Adrenal gland (tissue), 12 donors: ENCODE measurements around the gene FGF9. TPM values are rescaled to one million over a fixed set of nuclear protein-coding genes. Genes with fewer than 3 reads are reported as not detected.

Experiments used
- DNase-seq, 7 donors: peaks; one replicate each; pipeline ENCODE4 v3.0.0-alpha.2; 2019 to 2020
- H3K27ac ChIP-seq, 5 donors: fragments of 200-600 bp; sonication (generic) in 4 of 5; 1 replicate in 3 of 5; 2 replicates in 2 of 5; pipeline versions ENCODE4 v1.5.1 to v1.8.0; 2016 to 2020; ENCODE audit warnings: mild to moderate bottlenecking in 1 of 5
- H3K27me3 ChIP-seq: fragments of 200-600 bp; 2 replicates; pipeline ENCODE4 v1.8.0; 2021
- H3K36me3 ChIP-seq, 2 donors: fragments of 200-600 bp; replicated peaks in 1 of 2; 1 replicate in 1 of 2; 2 replicates in 1 of 2; pipeline versions ENCODE4 v1.5.1 to v1.8.0; 2018 to 2022
- H3K4me1 ChIP-seq, 2 donors: fragments of 200-600 bp; replicated peaks in 1 of 2; 1 replicate in 1 of 2; 2 replicates in 1 of 2; pipeline versions ENCODE4 v1.5.1 to v1.8.0; 2018 to 2021
- H3K4me3 ChIP-seq, 4 donors: fragments of 200-600 bp; sonication (generic) in 3 of 4; one replicate each; pipeline ENCODE4 v1.5.1; 2016 to 2018
- H3K9me3 ChIP-seq, 3 donors: fragments of 200-600 bp; sonication (generic) in 1 of 3; replicated peaks in 1 of 3; 1 replicate in 2 of 3; 2 replicates in 1 of 3; pipeline versions ENCODE4 v1.5.1 to v1.8.0; 2016 to 2021
- POLR2A ChIP-seq, 2 donors: fragments of 450-650 bp; IDR thresholded peaks; one replicate each; pipeline ENCODE4 v1.6.1; 2017; ENCODE audit warnings: antibody characterized with exemption in 2 of 2, mild to moderate bottlenecking in 2 of 2, moderate library complexity in 1 of 2
- WGBS, 4 donors: extraction: QIAGEN DNeasy Blood & Tissue Kit in 2 of 4; methylation state at CpG; one replicate each; pipeline versions ENCODE4 v1.1.5 to v1.1.7; 2013 to 2017; 5-methylcytosine and 5-hydroxymethylcytosine counted together
- intact Hi-C, 2 donors: fragments of 100-400 bp; cut with DNase I; formaldehyde crosslinking; loops; one replicate each; pipeline versions ENCODE4 v1.14.1 to v1.15.0; 2022 to 2023
- polyA plus RNA-seq, 3 donors: library from polyadenylated mRNA; stranded (reverse); fragments of 200-250 nt in 2 of 3; fragments of 350-450 nt in 1 of 3; fragmentation: Illumina TruSeq in 1 of 3; extraction: RNeasy Lipid Tissue Mini Kit (QIAGEN cat#74804) in 1 of 3; gene quantifications; one replicate each; pipeline ENCODE4 v1.2.3, GENCODE V29; 2013 to 2014
- total RNA-seq, 9 donors: library from RNA; depleted of rRNA in 4 of 9; stranded (reverse); fragments of >200 nt in 4 of 9; fragments of 120-200 nt in 1 of 9; fragmentation: NEBNext Ultra II Directional in 1 of 9; extraction: Animal tissue kit (Norgen Biotek cat#: 25700) in 1 of 9; gene quantifications; one replicate each; pipeline versions ENCODE4 v1.1.0 to v1.2.4, GENCODE V29; 2013 to 2023
- TF ChIP-seq, protein P1 (sequence below), 6 experiments: fragments of 450-650 bp in 4 of 6; fragments of 200-600 bp in 2 of 6; sonication (generic) in 1 of 6; IDR thresholded peaks; 1 replicate in 5 of 6; 2 replicates in 1 of 6; pipeline versions ENCODE4 v1.5.1 to v1.8.0; 2016 to 2021; ENCODE audit warnings: antibody characterized with exemption in 6 of 6, mild to moderate bottlenecking in 2 of 6, moderate library complexity in 1 of 6
- donor health status: healthy with polysubstance abuse.
- donor health status: Bipolar disorder and iron deficiency.
- donor health status: DM: yes; HTN: yes; CAD: no.
- donor health status: DM: no; HTN: no; CAD: no.
- donor health status: DM: no; HTN: no; CAD: no.
- donor health status: DM: yes; HTN: yes; CAD: no.

FGF9 gene
- total and polyA plus RNA-seq, 12 donors, result 1.4 to 20.3 (median 4.2) TPM

DNA sequence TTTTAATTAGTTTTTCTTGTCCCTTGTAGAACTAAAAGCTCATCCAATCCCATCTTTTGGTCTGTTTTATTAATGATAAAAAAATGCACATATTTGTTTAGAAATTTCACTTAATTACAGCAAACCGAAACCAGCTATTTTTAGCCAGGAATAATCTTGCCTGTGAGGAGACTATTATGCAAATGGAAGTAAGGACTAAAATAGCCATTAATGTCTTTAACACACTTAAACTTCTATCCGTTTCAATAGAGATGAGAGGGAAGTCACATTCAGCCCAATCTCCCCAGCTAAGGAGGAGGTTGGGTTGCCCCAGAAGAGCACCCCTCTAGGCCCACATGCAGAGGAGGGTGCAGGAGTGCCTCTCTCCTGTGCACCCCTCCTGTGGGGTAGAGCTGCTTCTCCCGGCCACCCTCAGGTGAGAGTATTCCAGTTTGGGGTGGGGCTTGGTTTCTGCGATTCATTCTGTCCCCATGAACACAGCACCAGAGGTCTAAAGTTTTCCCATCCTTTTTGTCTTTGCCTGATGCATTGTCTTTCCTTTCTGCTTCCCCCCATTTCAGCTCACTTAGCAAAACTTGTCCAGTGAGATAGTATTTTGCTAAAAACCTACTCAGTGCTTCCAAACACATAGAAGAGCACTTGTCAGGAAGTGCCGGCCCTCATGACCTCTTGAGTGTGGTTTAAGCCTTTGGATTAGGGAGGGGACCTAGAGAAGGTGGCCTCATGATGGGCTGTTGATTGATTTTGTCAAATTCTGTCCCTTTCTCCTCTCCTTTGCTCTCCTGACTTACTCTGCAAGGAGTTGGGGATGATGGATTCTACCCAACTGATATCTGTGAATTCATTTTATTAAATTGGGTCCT lies 28.2 kb downstream of the FGF9 start:
- H3K27me3 ChIP-seq, result no peaks in the 10 kb centered on the region
- DNase-seq, result no peak
- H3K36me3 ChIP-seq, result no peaks in the 10 kb centered on the region
- no peak for TF ChIP-seq POLR2A (IDR thresholded peaks at IDR 0.05)
- TF ChIP-seq, protein P1, sequence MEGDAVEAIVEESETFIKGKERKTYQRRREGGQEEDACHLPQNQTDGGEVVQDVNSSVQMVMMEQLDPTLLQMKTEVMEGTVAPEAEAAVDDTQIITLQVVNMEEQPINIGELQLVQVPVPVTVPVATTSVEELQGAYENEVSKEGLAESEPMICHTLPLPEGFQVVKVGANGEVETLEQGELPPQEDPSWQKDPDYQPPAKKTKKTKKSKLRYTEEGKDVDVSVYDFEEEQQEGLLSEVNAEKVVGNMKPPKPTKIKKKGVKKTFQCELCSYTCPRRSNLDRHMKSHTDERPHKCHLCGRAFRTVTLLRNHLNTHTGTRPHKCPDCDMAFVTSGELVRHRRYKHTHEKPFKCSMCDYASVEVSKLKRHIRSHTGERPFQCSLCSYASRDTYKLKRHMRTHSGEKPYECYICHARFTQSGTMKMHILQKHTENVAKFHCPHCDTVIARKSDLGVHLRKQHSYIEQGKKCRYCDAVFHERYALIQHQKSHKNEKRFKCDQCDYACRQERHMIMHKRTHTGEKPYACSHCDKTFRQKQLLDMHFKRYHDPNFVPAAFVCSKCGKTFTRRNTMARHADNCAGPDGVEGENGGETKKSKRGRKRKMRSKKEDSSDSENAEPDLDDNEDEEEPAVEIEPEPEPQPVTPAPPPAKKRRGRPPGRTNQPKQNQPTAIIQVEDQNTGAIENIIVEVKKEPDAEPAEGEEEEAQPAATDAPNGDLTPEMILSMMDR (IDR thresholded peaks at IDR 0.05), result no peak
- H3K4me3 ChIP-seq, result no peak overlapping the region
- intact Hi-C loops, result no loop called here
- no peaks in the 10 kb centered on the region for H3K9me3 ChIP-seq
- no peak overlapping the region for H3K27ac ChIP-seq
- H3K4me1 ChIP-seq, result peaks cover 0 to 4% of the 10 kb centered on the region in 2 donors
- WGBS, 4 donors, result 77 to 83% (median 78%) methylated on average over 5 of the region's 5 CpGs

DNA sequence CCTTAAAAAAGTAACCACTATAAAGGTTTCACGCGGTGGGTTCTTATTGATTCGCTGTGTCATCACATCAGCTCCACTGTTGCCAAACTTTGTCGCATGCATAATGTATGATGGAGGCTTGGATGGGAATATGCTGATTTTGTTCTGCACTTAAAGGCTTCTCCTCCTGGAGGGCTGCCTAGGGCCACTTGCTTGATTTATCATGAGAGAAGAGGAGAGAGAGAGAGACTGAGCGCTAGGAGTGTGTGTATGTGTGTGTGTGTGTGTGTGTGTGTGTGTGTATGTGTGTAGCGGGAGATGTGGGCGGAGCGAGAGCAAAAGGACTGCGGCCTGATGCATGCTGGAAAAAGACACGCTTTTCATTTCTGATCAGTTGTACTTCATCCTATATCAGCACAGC lies 30.6 kb downstream of the FGF9 start:
- no peak overlapping the region for H3K27ac ChIP-seq
- 92 to 95% (median 94%) methylated on average over 10 of the region's 10 CpGs for WGBS, 4 donors
- H3K9me3 ChIP-seq, result no peaks in the 10 kb centered on the region
- no peaks in the 10 kb centered on the region for H3K27me3 ChIP-seq
- intact Hi-C loops, result no loop called here
- TF ChIP-seq POLR2A (IDR thresholded peaks at IDR 0.05), result no peak
- TF ChIP-seq, protein P1 (IDR thresholded peaks at IDR 0.05), result no peak
- H3K36me3 ChIP-seq, result no peaks in the 10 kb centered on the region
- H3K4me3 ChIP-seq, result no peak overlapping the region
- DNase-seq, result no peak
- H3K4me1 ChIP-seq, result no peaks in the 10 kb centered on the region

DNA sequence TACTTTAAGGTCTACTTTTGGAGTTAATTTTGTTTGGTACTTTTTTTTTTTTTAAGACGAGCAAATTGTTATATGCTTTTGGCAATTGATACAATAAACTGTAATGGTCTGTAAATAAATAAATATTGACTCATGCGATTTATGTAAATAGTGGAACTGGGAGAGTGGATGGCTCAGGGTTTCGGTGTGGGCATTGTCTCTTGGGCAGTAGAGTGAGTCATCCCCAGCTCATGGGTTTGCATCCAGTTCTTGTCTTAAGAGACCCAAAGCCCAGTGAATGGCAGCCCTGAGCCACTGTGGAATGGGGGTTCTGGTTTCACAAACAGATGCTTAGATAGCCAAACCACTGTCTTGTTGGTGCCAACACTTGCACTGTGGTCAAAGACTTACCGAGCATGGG lies 33.0 kb downstream of the FGF9 start:
- Histone ChIP-seq H3K27me3 (no peaks in the 10 kb centered on the region), H3K27ac (no peak overlapping the region), H3K4me3 (no peak overlapping the region), H3K4me1 (no peaks in the 10 kb centered on the region), H3K36me3 (no peaks in the 10 kb centered on the region), H3K9me3 (no peaks in the 10 kb centered on the region)
- no peak for TF ChIP-seq POLR2A (IDR thresholded peaks at IDR 0.05)
- TF ChIP-seq, protein P1 (IDR thresholded peaks at IDR 0.05), result no peak
- DNase-seq, result no peak
- WGBS, 4 donors, result 74 to 87% (median 79%) methylated on average over 4 of the region's 4 CpGs
- intact Hi-C loops, result no loop called here

DNA sequence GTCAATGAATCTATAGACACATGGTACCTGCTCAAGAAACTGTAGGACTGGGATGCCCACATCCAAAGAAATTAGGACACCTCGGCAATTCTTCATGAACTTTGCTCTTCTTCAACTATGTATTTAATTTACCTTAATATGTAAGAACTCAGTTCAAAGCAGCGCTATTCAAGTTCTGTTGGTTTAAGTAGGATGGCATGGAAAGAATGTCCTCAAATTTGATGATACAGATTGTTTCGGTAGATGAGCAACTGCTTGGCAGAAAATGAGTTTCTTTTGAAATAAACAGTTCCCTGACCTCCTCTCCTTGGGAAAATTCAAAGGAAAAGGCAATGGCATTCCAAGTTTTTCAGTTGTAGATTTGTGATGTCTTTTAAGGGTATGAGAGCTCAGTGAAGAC lies 36.7 kb downstream of the FGF9 start:
- Histone ChIP-seq H3K4me1 (no peaks in the 10 kb centered on the region), H3K36me3 (no peaks in the 10 kb centered on the region), H3K27me3 (no peaks in the 10 kb centered on the region), H3K9me3 (no peaks in the 10 kb centered on the region), H3K4me3 (no peak overlapping the region), H3K27ac (no peak overlapping the region)
- WGBS, 4 donors, result 79 to 90% (median 85%) methylated on average over 3 of the region's 3 CpGs
- no peak for DNase-seq
- intact Hi-C loops, result no loop called here
- no peak for TF ChIP-seq POLR2A (IDR thresholded peaks at IDR 0.05)
- TF ChIP-seq, protein P1 (IDR thresholded peaks at IDR 0.05), result no peak
